CD4-positive, alpha-beta T cell treated with Interleukin-4 for 4 hours (primary cell): ENCODE data around the gene ADARB2.
"Not testable (repeated sequence)": the region's sequence is repeated elsewhere in the genome, so short reads cannot be mapped to it uniquely, and the experiment has no call there.

Experiments
- DNase-seq: peaks from one replicate; pipeline ENCODE4 v3.0.0-alpha.2; 2020

The ADARB2 gene

GRCh38 chr10:1401071-1401965, 336.0 kb downstream of the ADARB2 start:
- DNase-seq: no peak

- DNase-seq: no peak
Observed at GRCh38 chr10:1400101-1401070, 336.9 kb downstream of the ADARB2 start.

GRCh38 chr10:1399431-1400100, 337.8 kb downstream of the ADARB2 start:
- no peak for DNase-seq

- no peak for DNase-seq
Observed at GRCh38 chr10:1398626-1399410, 338.5 kb downstream of the ADARB2 start.

GRCh38 chr10:1398116-1398515, 339.2 kb downstream of the ADARB2 start:
- DNase-seq: not testable (repeated sequence)

GRCh38 chr10:1396297-1396635, 341.1 kb downstream of the ADARB2 start:
- DNase-seq: no peak

- no peak for DNase-seq
Observed at GRCh38 chr10:1395481-1396296, 341.6 kb downstream of the ADARB2 start.

GRCh38 chr10:1395025-1395480, 342.3 kb downstream of the ADARB2 start:
- no peak for DNase-seq

- no peak for DNase-seq
Observed at GRCh38 chr10:1394155-1394912, 343.0 kb downstream of the ADARB2 start.

GRCh38 chr10:1393481-1393880, 343.8 kb downstream of the ADARB2 start:
- no peak for DNase-seq

- no peak for DNase-seq
Observed at GRCh38 chr10:1392127-1392526, 345.2 kb downstream of the ADARB2 start.

- no peak for DNase-seq
Observed at GRCh38 chr10:1390200-1390599, 347.1 kb downstream of the ADARB2 start.

GRCh38 chr10:1384026-1384425, 353.3 kb downstream of the ADARB2 start:
- DNase-seq: no peak

GRCh38 chr10:1382711-1383110, 354.6 kb downstream of the ADARB2 start:
- no peak for DNase-seq

GRCh38 chr10:1381339-1381738, 356.0 kb downstream of the ADARB2 start:
- DNase-seq: no peak

- no peak for DNase-seq
Observed at GRCh38 chr10:1380088-1380671, 357.1 kb downstream of the ADARB2 start.

- DNase-seq: no peak
Observed at GRCh38 chr10:1379601-1380000, 357.7 kb downstream of the ADARB2 start.

- DNase-seq: no peak
Observed at GRCh38 chr10:1378473-1378872, 358.9 kb downstream of the ADARB2 start.

GRCh38 chr10:1377740-1378397, 359.5 kb downstream of the ADARB2 start:
- no peak for DNase-seq

GRCh38 chr10:1377231-1377630, 360.1 kb downstream of the ADARB2 start:
- DNase-seq: no peak
